Body of pancreas (tissue), 4 donors: Measurements from ENCODE around the gene FCHSD2.

Experiments used
- CTCF ChIP-seq, 7 experiments: fragments of 450-650 bp in 4 of 7; fragments of 200-600 bp in 3 of 7; sonication (generic) in 3 of 7; IDR thresholded peaks; one replicate each; pipeline ENCODE4 v1.5.1; 2016 to 2019; ENCODE audit warnings: antibody characterized with exemption in 7 of 7
- POLR2A ChIP-seq, 3 donors: fragments of 450-650 bp; IDR thresholded peaks; one replicate each; pipeline ENCODE4 v1.6.1; 2016; ENCODE audit warnings: antibody characterized with exemption in 3 of 3, mild to moderate bottlenecking in 2 of 3

- TF ChIP-seq POLR2A (IDR thresholded peaks at IDR 0.05) (no peak), CTCF (IDR thresholded peaks at IDR 0.05) (peak; percentile 55 to 92 (median 83))
Measured at GRCh38 chr11:73184953-73185671, 43.0 kb upstream of the FCHSD2 start.
